Articular chondrocyte of knee joint (primary cell): ENCODE data around the gene GRSF1. TPM values are rescaled to one million over a fixed set of nuclear protein-coding genes. Genes with fewer than 3 reads are reported as not detected.

Source experiments
- small RNA-seq: library from RNA; depleted of rRNA; stranded (forward); fragments of <200 nt; gene quantifications from one replicate; pipeline ENCODE3, GENCODE V24; 2012
- total RNA-seq: library from RNA; depleted of rRNA; stranded (reverse); fragments of >200 nt; gene quantifications from 2 replicates; pipeline ENCODE4 v1.2.3, GENCODE V29; 2012

Gene GRSF1, protein sequence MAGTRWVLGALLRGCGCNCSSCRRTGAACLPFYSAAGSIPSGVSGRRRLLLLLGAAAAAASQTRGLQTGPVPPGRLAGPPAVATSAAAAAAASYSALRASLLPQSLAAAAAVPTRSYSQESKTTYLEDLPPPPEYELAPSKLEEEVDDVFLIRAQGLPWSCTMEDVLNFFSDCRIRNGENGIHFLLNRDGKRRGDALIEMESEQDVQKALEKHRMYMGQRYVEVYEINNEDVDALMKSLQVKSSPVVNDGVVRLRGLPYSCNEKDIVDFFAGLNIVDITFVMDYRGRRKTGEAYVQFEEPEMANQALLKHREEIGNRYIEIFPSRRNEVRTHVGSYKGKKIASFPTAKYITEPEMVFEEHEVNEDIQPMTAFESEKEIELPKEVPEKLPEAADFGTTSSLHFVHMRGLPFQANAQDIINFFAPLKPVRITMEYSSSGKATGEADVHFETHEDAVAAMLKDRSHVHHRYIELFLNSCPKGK
- 82.6 and 94.5 TPM in 2 replicates for total RNA-seq

GRCh38 chr4:70839589-70840093, at the start of gene GRSF1:
GRSF1 (minus strand) TSS chr4:70839890; CDS start chr4:70839827, 63 bp downstream.

Small RNA genes within 50 kb of the gene (small RNA-seq; reads per million reads assigned to genes)
- gene RF00026 (not detected), gene RNU6-891P (not detected)

Other genes starting within 250 kb of the GRSF1 start
- gene AMBN, start 247.6 kb downstream of the GRSF1 start, total RNA-seq = not detected in 2 replicates
- gene ENAM, start 211.1 kb downstream of the GRSF1 start, total RNA-seq = 0.11 and 0.13 TPM in 2 replicates
- gene JCHAIN, start 173.4 kb downstream of the GRSF1 start, total RNA-seq = 6.4 and 25.7 TPM in 2 replicates
- 17.9 and 19.2 TPM in 2 replicates for gene UTP3, start 151.4 kb downstream of the GRSF1 start, total RNA-seq
- 52.9 and 60.9 TPM in 2 replicates for gene RUFY3, start 117.9 kb downstream of the GRSF1 start, total RNA-seq
- gene MOB1B, start 62.5 kb upstream of the GRSF1 start, total RNA-seq = 18.1 and 19.9 TPM in 2 replicates
- 14.1 and 17.3 TPM in 2 replicates for gene DCK, start 153.8 kb upstream of the GRSF1 start, total RNA-seq